ENCODE results near the gene CD276.

The CD276 gene

DNA sequence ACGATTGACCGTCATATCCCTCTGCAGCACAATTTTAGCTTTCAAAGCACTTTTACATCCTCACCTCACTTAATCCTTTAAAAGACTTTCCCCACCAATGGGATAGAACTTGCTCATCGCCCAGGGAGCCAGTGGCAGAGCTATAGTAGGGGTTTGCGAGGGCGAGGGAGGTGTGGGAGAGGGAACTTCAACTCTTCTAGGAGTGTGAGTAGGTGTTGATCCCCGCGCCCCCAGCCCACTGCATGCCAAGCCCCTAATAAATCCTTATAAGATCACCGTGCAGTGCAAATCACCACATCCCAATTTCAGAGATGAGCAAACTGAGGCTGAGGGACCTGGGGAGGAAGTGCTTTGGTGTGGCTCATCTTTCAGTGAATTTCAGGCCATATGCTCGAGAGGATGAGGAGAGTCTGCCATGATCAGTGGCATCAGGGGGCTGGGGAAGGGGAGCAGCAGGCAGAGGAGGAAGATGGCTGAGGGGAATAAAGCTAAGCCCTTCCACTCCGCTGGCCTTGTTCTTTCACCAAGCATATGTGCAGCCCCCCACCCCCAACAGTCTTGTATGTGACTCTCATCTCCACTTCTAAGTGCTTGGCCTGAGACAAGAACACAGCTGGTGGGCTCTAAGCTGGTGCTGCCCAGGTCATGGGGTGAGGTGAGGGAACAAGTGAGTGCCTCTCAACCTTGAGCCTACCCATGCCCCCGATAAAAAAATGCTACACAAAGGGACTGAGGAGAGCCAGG, 63.8 kb downstream of the CD276 start:
- no peak for DNase-seq (ENCODE audit: low read depth in 2 of 2)

DNA sequence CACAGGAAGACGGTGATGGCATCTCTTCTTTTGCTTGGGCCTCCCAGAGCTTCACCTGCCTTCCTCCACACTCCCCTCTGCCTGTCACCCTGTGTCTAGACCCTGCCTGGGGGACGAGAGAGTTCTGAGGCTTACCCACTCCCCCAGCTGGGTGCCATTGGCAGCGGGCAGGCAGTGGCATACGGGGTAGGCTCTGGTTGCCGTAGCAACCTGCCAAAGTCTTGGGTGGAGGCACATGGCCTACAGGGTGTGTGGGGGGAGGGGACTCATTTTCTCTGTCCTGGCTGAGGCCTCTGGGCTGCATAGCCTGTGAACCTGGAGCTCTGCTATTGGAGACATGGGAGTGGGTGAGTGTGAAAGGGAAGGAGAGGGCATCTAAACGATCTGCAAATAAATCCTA, 64.5 kb downstream of the CD276 start:
- no peak for DNase-seq (ENCODE audit: low read depth in 2 of 2)

DNA sequence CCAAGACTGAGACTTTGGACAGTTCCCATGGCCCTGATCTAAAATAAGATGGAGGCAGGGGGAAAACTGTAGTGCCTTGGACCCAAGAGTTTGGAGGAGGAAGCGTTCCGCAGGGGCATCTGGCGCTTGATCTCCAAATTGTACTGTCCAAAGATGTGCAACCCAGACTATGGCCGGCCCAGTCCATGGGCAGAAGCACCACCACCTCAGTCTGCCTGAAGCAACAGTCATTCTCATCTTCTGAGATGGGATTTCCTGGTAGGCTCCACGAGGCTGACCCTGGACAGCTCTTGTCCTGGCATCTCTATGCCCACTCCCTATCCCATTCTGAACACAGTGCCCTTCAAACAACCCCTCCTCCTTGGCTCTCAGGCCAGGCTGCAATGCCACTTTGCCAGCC, 65.3 kb downstream of the CD276 start:
- DNase-seq (ENCODE audit: low read depth in 2 of 2) = no peak

DNA sequence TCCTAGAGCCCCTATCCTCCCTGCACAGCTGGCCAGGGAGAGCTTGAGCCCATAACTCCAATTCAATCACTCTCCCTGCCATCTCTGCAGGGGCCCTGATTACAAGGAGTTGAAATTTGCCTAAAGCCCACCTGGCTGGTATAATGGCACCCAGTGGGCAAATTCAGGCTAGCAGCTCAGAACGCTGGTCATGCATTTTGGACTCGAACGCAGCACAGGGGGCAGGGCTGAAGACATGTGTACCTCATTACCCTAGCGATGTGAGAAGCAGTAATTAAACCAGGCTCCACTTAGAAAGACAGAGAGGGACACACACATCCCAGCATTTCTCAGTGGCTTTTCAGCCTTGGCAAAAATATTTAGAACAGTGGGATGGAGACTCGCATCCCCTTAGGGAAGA, 65.8 kb downstream of the CD276 start:
- DNase-seq (ENCODE audit: low read depth in 2 of 2) = no peak

DNA sequence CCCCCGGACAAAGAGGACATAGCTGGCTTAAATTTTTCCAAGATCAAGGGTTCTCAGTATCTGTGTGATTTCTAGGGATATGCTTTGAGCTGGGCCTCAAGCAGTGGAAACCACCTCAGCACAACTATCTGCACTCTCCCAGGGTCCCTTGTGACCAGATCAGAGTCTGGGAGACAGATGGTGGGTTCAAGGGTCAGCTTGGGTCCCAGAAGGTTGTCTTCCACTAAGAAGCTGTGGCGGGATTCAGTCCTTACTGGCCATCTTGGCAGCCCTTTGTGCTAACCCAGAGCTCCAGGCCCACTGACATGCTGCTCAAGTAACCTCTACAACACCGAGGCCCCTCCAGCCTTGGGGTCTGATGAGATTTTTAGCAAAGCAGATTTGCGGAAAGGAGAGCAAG, 66.3 kb downstream of the CD276 start:
- no peak for DNase-seq (ENCODE audit: low read depth in 2 of 2)

DNA sequence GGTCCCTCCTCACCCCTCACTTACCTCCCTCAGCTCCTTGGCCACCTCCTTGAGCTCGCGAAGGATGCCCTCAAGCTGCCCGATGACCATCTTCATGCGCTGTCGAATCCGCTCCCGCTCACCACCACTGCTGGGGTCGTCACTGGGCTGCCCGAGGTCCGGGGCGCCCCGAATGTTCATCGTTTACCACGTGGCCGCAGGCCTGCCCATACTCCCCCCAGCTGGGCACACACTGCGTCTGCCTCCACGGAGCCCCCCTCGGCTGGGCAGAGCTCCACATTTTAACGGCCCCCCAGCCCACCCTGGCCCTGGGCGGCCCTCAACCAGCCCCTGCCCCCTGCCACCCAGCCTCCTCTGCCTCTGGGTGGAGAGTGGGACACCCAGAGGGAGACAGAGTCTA, 66.8 kb downstream of the CD276 start:
- no peak for DNase-seq (ENCODE audit: low read depth in 2 of 2)

DNA sequence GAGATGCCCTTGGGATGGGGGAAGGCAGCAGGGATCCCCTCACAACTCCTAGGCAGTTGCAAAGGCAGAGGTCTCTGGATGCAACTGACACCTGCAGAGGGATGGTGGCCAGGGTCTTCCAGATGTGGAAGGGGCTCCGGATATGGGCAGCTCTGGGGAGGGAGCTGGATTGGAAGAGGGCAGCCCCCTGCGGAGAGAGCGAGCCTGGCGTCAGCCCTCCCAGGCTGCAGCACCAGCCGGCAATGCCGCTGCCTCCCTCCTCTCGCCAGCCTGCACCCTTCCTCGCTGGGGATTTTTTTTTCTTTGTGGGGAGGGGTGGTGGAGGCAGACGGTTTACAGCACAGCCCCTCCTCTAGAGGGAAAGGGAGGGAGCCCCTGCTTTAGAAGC, 67.3 kb downstream of the CD276 start:
- DNase-seq (ENCODE audit: low read depth in 2 of 2) = no peak

DNA sequence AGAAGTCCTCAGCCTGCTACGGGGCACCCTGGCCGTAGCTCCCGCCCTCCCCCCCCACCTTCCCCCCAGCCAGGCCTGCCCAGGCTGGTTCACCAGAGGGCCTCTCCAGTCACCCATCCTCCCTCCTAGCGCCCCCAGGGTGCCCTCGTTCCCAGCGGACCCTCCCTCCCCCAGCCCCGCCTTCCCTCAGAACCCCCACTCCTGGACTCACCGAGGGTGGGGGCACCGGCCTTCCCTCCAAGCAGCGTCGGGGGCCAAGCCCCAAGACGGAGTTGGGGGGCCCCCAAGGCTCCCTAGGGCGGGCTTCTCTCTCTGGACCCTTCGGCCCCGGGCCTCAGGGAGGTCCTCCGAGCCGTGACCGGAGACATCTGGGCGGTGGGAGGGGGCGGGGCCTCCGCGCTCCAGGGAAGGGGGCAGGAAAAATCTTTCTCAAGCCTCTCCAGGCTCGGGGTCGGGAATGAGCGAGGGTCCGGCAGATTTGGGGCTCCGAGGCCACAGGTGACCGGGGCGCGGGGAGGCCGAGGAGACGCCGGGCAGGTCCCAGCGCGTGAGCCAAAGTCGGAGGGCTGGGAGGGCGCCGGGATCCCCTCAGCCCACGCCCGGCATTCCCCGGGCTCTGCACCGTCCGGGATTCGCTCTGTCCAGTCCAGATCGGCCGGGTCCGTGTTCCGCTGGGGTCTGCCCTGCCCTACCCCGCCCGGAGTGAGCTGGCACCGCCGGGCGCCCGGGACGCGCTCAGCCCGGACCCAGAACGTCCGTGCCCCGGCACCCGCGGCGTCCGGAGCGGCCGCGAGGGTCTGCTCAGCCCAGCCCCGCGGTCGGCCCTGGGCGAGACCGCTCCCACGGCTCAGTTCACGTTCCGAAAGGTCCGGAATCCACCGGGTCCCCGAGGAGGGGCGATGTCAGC, 68.0 kb downstream of the CD276 start:
- DNase-seq (ENCODE audit: low read depth in 2 of 2) = no peak

DNA sequence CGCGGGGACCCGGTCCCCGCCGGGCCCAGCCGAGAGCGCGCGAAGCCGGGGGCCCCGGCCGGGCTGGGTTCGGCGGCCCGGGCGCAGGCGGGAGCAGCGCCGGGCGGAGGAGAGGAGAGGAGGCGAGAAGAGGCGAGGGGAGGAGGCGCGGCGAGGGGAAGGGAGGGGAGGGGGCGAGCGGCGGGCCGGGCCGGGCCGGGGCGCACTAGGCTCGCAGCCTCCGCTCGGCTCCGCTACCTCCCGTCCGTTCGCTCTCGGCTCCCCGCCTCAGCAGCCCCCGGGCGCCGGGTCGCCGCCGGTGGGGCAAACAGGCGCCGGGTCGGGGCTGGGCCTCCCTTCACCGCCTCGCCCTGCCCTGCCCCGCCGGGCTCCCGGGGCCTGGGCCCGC, 68.6 kb downstream of the CD276 start:
- DNase-seq (ENCODE audit: low read depth in 2 of 2) = no peak

DNA sequence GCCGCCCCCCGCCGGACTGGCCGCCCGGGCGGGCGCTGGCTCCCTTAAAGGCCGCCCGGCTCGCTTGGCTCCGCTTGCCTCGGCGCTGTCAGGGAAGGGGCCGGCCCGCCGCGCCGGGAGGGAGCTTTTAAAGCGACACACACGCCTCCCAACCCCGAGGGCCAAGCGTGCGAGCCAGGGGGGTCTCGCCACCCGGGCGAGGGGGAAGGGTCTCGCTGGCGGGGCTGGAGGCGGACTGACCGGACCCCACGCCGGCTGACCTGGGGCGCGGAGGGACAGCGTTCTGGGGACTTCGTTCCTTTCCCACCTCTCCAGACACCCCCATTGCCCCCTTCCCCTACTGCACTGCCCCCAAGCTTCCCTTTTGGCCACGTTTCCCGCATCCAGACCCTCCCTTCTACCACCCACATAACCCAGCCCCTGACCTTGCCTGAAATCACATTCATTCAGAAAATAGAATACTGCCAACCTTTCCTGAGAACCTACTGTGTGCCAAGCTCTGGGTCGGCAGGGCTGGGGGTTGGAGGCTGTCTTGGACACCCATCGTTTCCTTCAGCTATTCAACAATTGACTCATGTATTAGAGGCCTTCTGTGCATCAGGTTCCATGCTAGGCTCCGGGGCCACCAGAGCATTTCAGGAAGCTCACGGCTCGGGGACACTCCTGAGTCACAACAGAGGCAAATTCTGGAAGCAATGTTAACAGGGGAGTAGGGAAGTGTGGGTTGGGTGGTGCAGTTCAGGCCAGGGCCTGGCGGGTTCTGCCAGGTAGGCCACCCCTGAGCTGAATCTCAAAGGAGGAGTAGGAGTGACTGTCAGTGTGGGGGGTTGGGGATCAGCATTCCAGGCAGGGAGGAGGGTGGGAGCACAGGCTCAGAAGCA, 69.3 kb downstream of the CD276 start, which contains the start of gene INSYN1:
INSYN1 (minus strand) TSS at position 102 of the 881 bp plus-strand sequence. CDS start 2,221 bp downstream, outside the sequence.
- no peak for DNase-seq (ENCODE audit: low read depth in 2 of 2)

DNA sequence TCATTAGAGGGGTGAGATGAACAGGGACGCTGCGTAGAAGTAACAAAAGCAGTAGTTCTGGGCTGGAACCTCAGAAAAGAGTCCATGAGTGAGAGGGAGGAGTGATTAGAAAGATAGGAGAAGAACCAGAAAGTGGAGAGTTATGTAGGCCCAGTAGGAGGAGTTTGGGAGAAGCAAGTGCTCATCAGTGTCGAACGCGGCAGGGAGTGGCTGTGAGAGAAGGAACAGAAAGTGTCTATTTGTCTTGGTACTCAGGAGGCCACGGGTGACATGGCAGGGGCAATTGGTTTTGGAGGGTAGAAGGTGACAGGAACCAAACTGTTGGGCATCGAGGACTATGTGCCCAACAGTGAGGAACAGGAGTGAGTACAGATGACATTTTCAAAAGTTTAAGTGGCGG, 70.3 kb downstream of the CD276 start:
- no peak for DNase-seq (ENCODE audit: low read depth in 2 of 2)

DNA sequence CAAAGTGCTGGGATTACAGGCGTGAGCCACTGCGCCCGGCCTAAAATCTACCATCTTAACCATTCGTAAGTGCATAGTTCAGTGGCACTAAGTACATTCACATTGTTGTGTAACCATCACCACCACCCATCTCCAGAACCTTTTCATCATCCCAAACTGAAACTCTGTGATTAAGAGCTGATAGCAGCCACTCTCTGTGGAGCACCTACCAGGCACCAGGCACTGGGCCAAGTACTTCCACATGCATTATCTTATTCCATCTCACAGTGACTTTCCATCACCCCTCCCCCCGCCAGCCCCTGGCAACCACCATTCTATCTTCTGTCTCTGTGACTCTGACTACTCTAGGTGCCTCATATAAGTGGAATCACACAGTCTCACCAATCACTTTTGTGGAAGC, 71.3 kb downstream of the CD276 start:
- no peak for DNase-seq (ENCODE audit: low read depth in 2 of 2)

DNA sequence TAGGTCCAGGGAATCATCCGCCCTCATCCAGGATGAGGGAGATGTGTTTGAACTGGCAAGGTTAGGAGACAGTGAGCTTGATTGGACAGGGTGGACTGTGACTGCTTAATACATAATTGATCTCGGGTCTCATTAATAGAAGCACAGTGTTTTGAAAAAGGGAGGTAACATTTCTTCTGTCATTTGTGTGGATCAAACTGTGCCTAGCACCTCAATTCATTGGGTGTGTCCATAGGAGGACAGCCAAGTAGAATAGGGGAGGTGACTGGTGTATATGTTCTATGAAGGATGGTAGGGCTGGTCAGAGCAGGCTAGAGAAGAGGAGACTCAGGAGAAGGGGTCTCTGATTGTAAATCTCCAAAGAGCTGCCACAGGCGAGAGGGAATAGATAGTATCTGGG, 71.8 kb downstream of the CD276 start:
- no peak for DNase-seq (ENCODE audit: low read depth in 2 of 2)

DNA sequence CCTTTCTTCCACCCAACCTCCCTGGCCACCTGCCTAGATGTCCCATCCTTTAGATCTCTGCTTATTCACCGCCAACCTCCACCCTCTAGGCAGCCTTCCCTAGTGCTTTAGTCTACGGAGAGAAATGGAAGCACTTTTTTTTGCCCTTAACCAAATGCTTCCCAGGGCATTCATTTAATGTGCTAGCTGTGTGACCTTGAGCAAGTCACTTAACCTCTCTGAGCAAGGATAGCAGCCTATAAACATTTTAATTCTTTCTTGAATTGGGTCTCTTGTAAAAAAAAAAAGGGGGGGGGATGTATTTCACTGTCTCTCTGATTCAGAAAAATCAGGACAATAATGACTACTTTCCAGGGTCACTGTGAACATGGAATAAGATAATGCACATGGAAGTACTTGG, 72.2 kb downstream of the CD276 start:
- no peak for DNase-seq (ENCODE audit: low read depth in 2 of 2)

DNA sequence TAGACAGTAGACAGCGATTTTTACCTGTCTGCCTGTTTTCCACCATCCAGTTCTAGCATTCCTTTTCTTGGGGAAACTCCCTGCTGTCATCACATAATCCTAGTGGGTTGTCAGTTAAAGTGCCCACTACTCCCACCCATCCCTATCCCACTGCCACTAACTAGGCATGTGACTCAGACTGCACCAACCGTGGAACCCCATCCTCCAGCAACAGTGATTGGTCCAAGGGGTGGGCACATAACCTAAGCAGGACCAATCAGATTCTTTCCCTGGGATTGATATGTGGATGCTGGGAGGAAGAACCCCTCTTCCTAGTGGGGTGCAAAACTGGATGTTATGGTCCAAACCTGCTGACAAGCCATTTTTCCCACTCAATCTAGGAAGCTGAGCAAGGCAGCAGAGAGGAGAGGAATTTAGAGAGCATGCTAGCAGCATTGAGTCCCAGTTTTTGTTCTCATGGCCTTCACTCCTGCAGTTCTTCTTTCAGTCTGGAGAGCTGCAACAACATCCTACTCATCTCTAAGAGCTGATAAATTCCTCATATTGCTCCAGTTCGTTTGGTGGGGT, 72.8 kb downstream of the CD276 start:
- no peak for DNase-seq (ENCODE audit: low read depth in 2 of 2)

DNA sequence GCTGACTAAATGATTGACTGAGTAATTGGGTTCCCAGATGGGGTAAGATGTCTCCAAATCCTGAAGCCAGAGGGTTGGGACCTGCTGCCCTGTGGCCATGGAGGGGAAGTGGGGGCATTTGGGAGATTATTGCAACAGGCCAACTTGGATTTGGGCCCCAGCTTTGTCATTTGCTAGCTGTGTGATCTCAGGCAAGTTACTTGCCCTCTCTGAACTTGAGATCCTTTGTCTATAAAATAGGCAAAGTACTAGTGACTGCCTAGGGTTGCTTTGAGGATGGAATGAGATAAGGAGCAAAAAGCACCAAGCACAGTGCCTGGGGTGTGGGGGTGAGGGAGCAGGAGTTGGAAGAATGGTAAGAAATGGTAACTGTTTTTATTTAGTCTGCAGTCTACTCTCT, 73.4 kb downstream of the CD276 start:
- no peak for DNase-seq (ENCODE audit: low read depth in 2 of 2)

DNA sequence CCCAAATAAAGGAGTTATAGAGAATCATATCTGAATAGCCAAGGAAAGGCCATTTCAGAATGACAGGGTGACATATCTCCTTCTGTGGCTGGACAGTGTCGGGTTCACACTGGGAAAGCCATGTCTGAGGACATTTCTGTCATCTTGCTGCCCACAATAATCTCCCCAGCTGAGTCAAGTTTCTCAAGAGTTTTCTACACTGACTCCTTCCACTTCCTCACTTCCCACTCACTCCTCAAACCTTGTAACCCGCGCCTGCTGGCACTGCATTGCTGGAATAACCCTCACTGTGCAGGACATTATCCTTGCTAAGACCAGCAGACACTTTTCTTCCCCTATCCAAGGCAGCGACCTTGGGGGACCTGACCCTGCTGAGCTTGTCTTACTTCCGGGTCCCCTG, 74.3 kb downstream of the CD276 start:
- DNase-seq (ENCODE audit: low read depth in 2 of 2) = no peak

DNA sequence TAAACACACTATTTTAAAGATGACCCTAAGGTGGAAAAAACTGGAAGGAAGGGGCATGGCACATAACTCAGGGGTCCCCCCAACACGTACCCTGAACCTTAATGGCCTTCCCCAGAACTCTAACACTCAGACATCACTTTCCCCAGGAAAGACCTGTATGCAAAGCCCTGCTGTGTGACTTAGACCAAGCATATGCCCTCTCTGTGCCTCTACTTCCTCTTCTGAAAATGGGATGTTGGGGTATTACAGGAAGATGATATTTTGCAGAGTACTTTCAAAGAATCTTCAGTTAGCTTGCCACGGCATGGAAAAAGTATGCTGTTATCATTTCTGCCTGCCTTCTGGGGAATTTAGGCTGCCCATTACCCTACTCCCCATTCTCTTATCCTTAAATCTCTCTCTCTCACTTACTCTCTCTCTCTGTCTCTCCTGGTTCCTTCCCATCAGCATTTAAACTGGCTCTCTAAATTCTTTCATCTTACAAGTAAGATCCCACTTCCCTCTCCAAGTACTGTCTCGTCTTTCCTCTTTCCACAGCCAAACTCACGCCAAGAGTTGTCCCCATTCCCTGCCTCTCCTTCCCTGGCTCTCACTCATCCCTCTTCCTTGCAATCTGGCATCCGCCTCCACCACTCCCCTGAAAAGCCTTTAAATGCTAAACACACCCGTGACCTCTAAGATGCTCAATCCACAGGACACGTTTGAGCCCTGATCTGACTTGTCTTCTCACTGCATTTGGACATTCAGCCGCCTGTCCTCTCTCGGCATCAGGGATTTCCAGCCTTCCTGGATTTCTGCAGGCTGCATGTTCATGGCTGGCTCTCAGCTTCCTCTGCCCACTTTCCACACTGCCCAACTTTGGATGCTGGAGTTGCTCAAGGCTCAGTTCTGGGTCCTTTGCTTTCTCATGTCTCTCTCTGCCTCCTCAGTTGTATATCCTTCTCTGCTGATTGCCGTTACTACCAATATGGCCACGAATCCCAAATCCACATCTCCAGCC, 76.4 kb downstream of the CD276 start:
- DNase-seq (ENCODE audit: low read depth in 2 of 2) = no peak

DNA sequence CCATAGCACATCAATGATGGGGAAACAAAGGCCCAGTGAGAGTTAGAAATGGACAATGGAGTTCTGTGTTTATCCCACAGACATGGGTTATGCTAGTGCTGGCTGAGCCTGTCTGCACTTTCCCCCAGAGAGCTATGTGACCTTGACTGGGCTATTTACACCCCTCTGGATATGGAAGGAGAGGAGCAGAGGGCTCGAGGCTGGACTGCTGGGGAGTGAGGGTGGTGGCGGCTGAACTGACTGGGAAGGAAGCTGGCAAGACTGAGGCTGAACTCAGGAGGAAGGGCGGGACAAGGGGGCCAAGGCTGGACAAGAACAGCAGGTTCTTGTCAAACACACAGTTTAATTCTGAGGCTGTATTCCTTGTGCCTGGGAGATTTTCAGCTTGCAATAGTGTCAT, 79.7 kb downstream of the CD276 start:
- no peak for DNase-seq (ENCODE audit: low read depth in 2 of 2)

Measured in stimulated activated CD4-positive, alpha-beta T cell treated with anti-CD3 and anti-CD28 coated beads, Interleukin-15, amount 100 ng/mL, for 48 hours (primary cell).